Activated naive CD4-positive, alpha-beta T cell treated with anti-CD3 and anti-CD28 coated beads, Interleukin-2, amount 10 ng/mL, durations not matched to agents 7 days and 5 days (primary cell): ENCODE data around the gene RTTN.

Experiments
- CTCF ChIA-PET: fragments of 350-600 bp; sonication (Branson Sonifier 250); formaldehyde crosslinking; loops from one replicate; lab custom pipeline; 2021; ENCODE audit warnings: antibody characterized with exemption; lab: Charles Lee
- DNase-seq: peaks from one replicate; pipeline ENCODE4 v3.0.0-alpha.2; 2020
- H3K27ac Mint-ChIP-seq: one replicate; pipeline ENCODE4 v1.8.0; 2021; ENCODE audit warnings: mild to moderate bottlenecking, moderate library complexity, mixed read lengths
- H3K27me3 Mint-ChIP-seq: one replicate; pipeline ENCODE4 v1.8.0; 2021; ENCODE audit warnings: mild to moderate bottlenecking, mixed read lengths
- H3K36me3 Mint-ChIP-seq: one replicate; pipeline ENCODE4 v1.8.0; 2021; ENCODE audit warnings: mixed read lengths
- H3K4me1 Mint-ChIP-seq: one replicate; pipeline ENCODE4 v1.8.0; 2021; ENCODE audit warnings: mixed read lengths
- H3K4me3 Mint-ChIP-seq: one replicate; pipeline ENCODE4 v1.8.0; 2021; ENCODE audit warnings: mild to moderate bottlenecking, moderate library complexity, mixed read lengths
- H3K9me3 Mint-ChIP-seq: one replicate; pipeline ENCODE4 v1.8.0; 2021; ENCODE audit warnings: mixed read lengths

RTTN gene

DNA sequence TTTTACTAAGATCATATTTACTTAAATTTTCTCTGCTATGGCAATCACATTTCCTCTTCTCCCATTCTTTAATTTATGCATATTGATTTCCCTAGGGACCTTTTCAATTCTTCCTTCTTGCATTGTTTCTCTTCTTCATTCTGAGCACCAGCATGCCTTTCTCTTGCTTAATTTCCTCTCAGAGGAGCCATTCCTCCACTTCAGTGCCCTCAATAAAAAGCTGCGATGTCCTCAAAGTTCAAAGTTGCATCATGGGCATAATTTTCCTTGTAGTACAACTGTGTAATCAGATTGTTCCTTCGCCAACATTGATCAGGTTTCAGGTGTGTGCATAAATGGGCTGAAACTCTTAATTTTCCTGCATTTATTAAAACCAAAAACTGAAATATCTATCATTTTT is 236.0 kb downstream of the RTTN start:
- Mint-ChIP-seq H3K4me1 (peaks cover 27% of the 10 kb centered on the region), H3K4me3 (no peak overlapping the region), H3K9me3 (peaks cover 14% of the 10 kb centered on the region), H3K36me3 (peaks cover 10% of the 10 kb centered on the region), H3K27ac (no peak overlapping the region), H3K27me3 (no peaks in the 10 kb centered on the region)
- CTCF ChIA-PET, result no interaction called here
- no peak for DNase-seq

DNA sequence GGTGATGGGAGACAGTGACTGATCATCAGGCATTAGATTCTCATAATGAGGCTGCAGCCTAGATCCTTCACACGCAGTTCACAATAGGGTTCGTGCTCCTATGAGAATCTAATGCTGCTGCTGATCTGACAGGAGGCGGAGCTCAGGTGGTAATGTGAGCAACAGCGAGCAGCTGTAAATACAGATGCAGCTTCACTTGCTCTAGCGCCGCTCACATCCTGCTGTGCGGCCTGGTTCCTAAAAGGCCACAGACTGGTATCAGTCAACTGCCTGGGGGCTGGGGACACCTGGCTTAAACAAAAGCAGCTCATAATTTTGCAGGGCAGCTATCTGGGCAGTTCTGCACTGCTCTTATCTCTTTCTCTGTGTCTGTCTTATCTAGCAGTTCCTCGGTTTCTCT is 237.4 kb downstream of the RTTN start:
- peak overlapping the region; percentile 38 for H3K27ac Mint-ChIP-seq
- CTCF ChIA-PET, result interaction anchor here (0.9 kb wide), 1 partner anchor 9 kb away, joined by 5 read pairs; no protein-coding TSS in a partner anchor
- peak; percentile 72 for DNase-seq
- no peaks in the 10 kb centered on the region for H3K27me3 Mint-ChIP-seq
- H3K4me3 Mint-ChIP-seq, result no peak overlapping the region
- H3K36me3 Mint-ChIP-seq, result peaks cover 14% of the 10 kb centered on the region
- peaks cover 9% of the 10 kb centered on the region for H3K9me3 Mint-ChIP-seq
- H3K4me1 Mint-ChIP-seq, result peaks cover 27% of the 10 kb centered on the region

DNA sequence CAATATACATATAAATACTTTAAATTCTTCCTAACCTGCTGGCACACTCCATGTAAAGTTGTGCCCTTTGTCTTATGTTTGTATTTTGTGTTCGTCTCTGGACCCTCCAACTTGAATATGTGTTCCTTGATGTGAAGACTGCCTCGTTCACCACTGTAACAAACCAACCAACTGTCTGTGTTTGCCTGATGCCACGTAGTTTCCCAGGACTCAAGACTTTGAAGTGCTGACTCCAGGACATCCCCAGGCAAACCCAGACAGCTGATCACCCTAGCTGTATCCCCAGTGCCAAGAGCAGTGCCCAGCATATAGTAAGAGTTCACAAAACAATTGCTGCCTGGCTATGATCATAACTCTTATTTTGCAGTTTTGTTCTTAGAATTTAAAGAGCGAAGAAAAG is 242.3 kb downstream of the RTTN start:
- Mint-ChIP-seq H3K27ac (no peak overlapping the region), H3K9me3 (no peaks in the 10 kb centered on the region), H3K4me3 (no peak overlapping the region), H3K4me1 (peaks cover 23% of the 10 kb centered on the region), H3K27me3 (no peaks in the 10 kb centered on the region), H3K36me3 (peaks cover 11% of the 10 kb centered on the region)
- DNase-seq, result no peak
- CTCF ChIA-PET, result no interaction called here

DNA sequence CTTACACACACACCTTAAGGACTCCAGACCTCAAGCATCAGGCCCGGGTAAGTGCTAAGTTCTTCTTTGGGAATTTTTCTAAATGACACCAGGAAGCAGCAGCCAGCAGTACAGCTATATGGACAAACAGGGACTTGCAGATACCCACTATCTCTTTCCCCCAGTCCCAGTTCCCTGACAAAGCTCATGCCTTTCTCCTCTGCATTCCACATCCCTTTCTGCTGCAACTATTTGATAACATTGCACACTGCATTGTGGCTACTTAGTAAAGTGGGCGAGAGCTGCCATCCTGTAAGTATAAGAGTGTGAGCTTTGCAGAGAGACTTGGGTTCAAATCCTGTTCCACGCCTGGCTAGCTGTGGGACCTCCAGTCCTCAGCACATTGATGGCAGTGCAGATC is 243.8 kb downstream of the RTTN start:
- no peaks in the 10 kb centered on the region for H3K27me3 Mint-ChIP-seq
- peaks cover 11% of the 10 kb centered on the region for H3K36me3 Mint-ChIP-seq
- no peak overlapping the region for H3K27ac Mint-ChIP-seq
- peaks cover 9% of the 10 kb centered on the region for H3K4me1 Mint-ChIP-seq
- CTCF ChIA-PET, result interaction anchor here (1.4 kb wide), 1 partner anchor 116 kb away, joined by 4 read pairs; no protein-coding TSS in a partner anchor
- no peaks in the 10 kb centered on the region for H3K9me3 Mint-ChIP-seq
- H3K4me3 Mint-ChIP-seq, result no peak overlapping the region
- DNase-seq, result no peak

DNA sequence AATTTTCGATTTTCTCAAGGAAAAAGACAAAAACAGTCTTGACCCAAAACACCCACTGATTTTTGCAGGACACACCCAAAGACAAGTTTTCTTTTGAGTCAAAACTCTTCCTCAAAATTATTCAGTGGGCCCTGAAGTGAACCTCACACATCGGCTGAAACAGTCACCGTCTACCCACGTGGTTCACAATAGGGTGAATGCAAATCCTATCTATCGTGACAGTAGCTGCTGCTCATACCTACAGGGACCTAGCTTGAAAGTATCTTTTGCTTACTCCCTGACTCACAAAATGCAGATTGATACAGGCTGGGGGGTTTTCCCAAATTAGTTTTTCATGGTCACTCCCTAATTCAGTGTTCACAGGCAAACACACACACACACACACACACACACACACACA is 247.1 kb downstream of the RTTN start:
- DNase-seq, result no peak
- no peak overlapping the region for H3K4me3 Mint-ChIP-seq
- H3K9me3 Mint-ChIP-seq, result no peaks in the 10 kb centered on the region
- H3K27me3 Mint-ChIP-seq, result no peaks in the 10 kb centered on the region
- no peak overlapping the region for H3K27ac Mint-ChIP-seq
- CTCF ChIA-PET, result interaction anchor here (0.7 to 2.6 kb wide), 5 partner anchors 11 to 76 kb away, joined by 3 to 9 read pairs (median 5); no protein-coding TSS in a partner anchor
- H3K4me1 Mint-ChIP-seq, result peaks cover 17% of the 10 kb centered on the region
- H3K36me3 Mint-ChIP-seq, result peaks cover 10% of the 10 kb centered on the region

DNA sequence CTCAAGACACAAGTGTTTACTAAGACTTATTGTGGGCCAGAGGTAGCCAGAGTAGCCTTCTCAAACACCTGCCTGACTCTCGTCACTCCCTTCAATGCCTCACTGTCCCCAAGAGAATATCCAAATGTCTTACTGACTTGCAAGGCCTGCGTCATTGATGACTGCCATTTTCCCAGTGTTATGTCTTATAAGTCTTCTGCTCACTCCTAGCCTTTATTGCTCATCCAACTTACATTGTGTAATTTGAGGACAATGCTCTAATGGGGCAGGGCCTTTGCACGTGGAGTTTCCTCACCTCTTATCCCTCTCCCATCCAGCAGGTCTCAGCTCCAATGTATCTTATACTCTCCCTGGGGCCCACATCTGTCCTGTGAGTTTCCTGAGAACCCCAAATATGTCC is 247.7 kb downstream of the RTTN start:
- CTCF ChIA-PET, result interaction anchor here (1.8 kb wide), 1 partner anchor 59 kb away, joined by 5 read pairs; no protein-coding TSS in a partner anchor
- Mint-ChIP-seq H3K9me3 (no peaks in the 10 kb centered on the region), H3K4me3 (peak overlapping the region; percentile 5), H3K36me3 (peaks cover 11% of the 10 kb centered on the region), H3K27ac (no peak overlapping the region), H3K4me1 (peaks cover 24% of the 10 kb centered on the region), H3K27me3 (no peaks in the 10 kb centered on the region)
- no peak for DNase-seq

DNA sequence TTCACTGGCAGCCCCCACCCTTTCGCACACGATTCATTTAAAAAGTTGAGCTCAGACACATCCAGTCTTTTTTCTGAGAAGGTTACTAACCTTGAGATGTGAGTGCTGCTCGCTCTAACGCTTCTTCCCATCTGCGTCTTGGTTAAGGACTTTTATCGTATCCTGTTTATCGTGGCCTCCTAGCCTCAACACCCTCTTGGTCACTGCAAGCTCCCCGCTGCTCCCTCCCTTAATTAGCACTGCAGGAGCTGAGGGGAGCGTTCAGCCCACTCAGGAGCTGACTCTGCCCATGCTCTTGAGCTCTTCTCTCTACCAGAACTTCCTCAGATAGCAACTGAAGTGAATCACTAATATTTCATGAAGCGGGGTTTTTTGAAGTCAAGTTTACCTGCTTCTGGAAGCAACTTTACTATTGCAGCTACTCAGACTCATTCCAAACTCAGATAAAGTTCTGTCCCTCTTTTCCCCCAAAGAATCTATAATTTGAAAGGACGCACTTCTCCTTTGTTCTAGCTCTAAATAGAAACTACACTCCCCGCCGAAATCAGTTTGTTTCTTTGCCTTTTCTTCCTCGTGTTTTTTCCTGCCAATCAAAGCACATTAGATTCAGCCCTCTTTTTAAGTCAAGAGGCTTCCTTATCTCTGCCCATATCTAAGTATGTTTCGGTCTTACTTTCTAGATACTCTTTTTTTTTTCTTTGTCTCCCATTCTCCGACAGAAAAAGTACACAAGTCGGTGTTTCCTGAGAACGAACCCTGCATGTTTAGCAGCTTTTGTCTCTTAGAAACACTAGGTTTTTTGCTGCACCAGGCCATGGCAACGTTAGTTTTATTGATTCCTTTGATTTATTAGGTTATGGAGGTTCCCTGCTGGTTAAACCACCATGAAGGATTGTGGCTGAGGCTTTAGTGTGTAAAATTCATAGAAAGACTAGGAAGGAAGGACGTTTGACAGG is 248.5 kb downstream of the RTTN start:
- H3K27ac Mint-ChIP-seq, result no peak overlapping the region
- peak; percentile 42 for DNase-seq
- H3K4me1 Mint-ChIP-seq, result peaks cover 26% of the 10 kb centered on the region
- CTCF ChIA-PET, result interaction anchor here (0.7 to 1.4 kb wide), 11 partner anchors 10 to 130 kb away, joined by 3 to 8 read pairs (median 3); no protein-coding TSS in a partner anchor
- H3K9me3 Mint-ChIP-seq, result peaks cover 1% of the 10 kb centered on the region
- peaks cover 13% of the 10 kb centered on the region for H3K36me3 Mint-ChIP-seq
- no peak overlapping the region for H3K4me3 Mint-ChIP-seq
- H3K27me3 Mint-ChIP-seq, result no peaks in the 10 kb centered on the region

DNA sequence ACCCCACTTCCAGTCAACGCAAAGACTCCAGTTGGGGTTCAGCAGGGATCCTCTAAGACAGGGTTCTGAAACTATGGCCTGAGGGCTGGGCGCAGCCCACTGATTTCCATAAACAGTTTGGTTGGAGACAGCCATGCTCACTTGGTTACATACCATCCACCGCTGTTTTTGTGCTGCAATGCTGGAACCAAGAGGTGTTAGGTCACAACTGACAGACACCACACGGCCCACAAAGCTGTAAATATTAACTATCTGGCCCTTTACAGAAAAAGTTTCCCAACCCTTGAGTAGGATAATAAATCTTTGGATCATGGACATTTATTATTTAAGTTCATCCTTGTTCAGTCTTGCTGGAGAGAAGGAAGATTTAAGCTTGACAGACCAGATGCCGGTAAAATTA is 249.4 kb downstream of the RTTN start:
- H3K36me3 Mint-ChIP-seq, result peaks cover 20% of the 10 kb centered on the region
- no peaks in the 10 kb centered on the region for H3K27me3 Mint-ChIP-seq
- CTCF ChIA-PET, result interaction anchor here (0.7 to 1.4 kb wide), 8 partner anchors 9 to 70 kb away, joined by 3 to 8 read pairs (median 3); no protein-coding TSS in a partner anchor
- DNase-seq, result peak; percentile 47
- H3K9me3 Mint-ChIP-seq, result peaks cover 5% of the 10 kb centered on the region
- H3K27ac Mint-ChIP-seq, result no peak overlapping the region
- no peak overlapping the region for H3K4me3 Mint-ChIP-seq
- H3K4me1 Mint-ChIP-seq, result peaks cover 35% of the 10 kb centered on the region

DNA sequence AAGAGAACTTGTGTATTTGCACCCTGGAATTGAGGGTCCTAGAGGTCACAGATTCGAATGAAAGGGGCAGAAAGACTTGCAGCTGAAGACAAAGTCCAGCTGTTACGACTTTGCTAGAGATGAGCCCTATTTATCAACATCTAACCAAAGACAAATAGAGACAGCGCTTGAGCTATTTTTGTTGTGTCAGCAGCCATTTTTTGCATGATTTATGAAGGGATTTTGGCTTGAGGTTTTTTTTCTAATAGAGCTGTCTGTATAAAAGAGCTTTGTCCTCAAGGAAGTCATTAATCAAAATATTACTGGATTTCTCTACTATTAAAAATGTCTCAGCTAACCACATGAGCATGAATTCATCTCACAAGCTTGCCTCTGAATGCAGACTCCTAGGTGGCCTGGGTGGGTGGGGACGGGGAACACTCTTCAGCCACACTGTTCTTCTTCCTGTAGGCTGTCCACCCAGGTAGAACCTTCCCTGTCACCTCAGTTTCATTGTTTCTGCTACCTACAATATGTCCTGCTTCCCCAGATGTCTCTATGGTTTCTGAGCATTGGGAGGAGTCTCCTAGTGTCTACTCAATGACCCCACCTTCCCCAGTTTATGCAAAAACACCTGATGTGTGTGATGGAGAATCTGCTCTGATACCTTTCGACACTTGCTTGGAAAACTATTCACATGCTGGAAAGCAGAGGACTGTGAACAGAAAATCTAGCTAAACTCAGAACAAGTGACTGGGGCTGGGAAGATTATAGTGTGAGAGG is 250.6 kb downstream of the RTTN start:
- Mint-ChIP-seq H3K27ac (no peak overlapping the region), H3K4me3 (no peak overlapping the region), H3K36me3 (peaks cover 20% of the 10 kb centered on the region), H3K9me3 (peaks cover 5% of the 10 kb centered on the region), H3K4me1 (peaks cover 35% of the 10 kb centered on the region), H3K27me3 (no peaks in the 10 kb centered on the region)
- CTCF ChIA-PET, result interaction anchor here (0.7 to 1.4 kb wide), 2 partner anchors 11 to 56 kb away, joined by 3 to 4 read pairs; no protein-coding TSS in a partner anchor
- DNase-seq, result no peak

DNA sequence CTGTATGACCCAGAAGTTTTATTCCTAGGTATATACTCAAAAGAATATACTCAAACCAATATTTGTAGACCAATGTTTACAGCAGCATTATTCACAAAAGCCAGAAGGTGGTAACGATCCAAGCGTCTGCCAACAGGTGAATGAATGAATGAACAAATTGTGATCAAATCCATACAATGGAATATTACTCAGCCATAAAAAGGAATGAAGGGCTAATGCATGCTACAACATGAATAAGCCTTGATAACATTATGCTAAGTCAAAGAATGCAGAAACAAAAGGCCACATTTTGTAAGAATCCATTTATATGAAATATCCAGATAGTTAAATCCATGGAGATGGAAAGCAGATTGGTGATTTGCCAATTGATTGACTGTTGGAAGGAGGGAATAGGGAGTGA is 252.3 kb downstream of the RTTN start:
- no peaks in the 10 kb centered on the region for H3K27me3 Mint-ChIP-seq
- peak overlapping the region; percentile 27 for H3K4me3 Mint-ChIP-seq
- no peak for DNase-seq
- CTCF ChIA-PET, result no interaction called here
- peaks cover 35% of the 10 kb centered on the region for H3K4me1 Mint-ChIP-seq
- peaks cover 5% of the 10 kb centered on the region for H3K9me3 Mint-ChIP-seq
- H3K27ac Mint-ChIP-seq, result no peak overlapping the region
- peaks cover 20% of the 10 kb centered on the region for H3K36me3 Mint-ChIP-seq
